GM23248 (cell line): ENCODE data around the gene C2orf81. TPM values are rescaled to one million over a fixed set of nuclear protein-coding genes. Genes with fewer than 3 reads are reported as not detected.
"Not testable (repeated sequence)": the region's sequence is repeated elsewhere in the genome, so short reads cannot be mapped to it uniquely, and the experiment has no call there.

Experiments used
- DNase-seq: peaks from one replicate; pipeline ENCODE4 v3.0.0-alpha.2; 2015
- H2AFZ ChIP-seq: fragments of 200-600 bp; sonication (generic); 2 replicates; pipeline ENCODE4 v1.6.1; 2016; ENCODE audit warnings: antibody characterized with exemption
- H3F3A ChIP-seq: fragments of 200-600 bp; sonication (generic); 2 replicates; pipeline ENCODE4 v1.6.1; 2016; ENCODE audit warnings: mild to moderate bottlenecking, antibody characterized with exemption, mixed run types; ENCODE audit not compliant: insufficient read depth
- H3K27ac ChIP-seq: fragments of 200-600 bp; sonication (generic); 2 replicates; pipeline ENCODE4 v1.5.1; 2016; ENCODE audit warnings: mild to moderate bottlenecking
- H3K27me3 ChIP-seq: fragments of 200-600 bp; sonication (generic); replicated peaks from 2 replicates; pipeline ENCODE4 v1.6.1; 2016; ENCODE audit warnings: mild to moderate bottlenecking; ENCODE audit not compliant: insufficient read depth
- H3K36me3 ChIP-seq: fragments of 200-600 bp; sonication (generic); 2 replicates; pipeline ENCODE4 v1.6.1; 2016; ENCODE audit warnings: low read depth, mild to moderate bottlenecking
- H3K4me1 ChIP-seq: fragments of 200-600 bp; sonication (generic); 2 replicates; pipeline ENCODE4 v1.6.1; 2016; ENCODE audit warnings: mild to moderate bottlenecking; ENCODE audit not compliant: insufficient read depth
- H3K4me2 ChIP-seq: fragments of 200-600 bp; sonication (generic); one replicate; pipeline ENCODE4 v1.6.1; 2016; ENCODE audit warnings: mild to moderate bottlenecking; ENCODE audit not compliant: unreplicated experiment
- H3K4me3 ChIP-seq: fragments of 200-600 bp; sonication (generic); 2 replicates; pipeline ENCODE4 v1.5.1; 2016; ENCODE audit warnings: mild to moderate bottlenecking
- H3K79me2 ChIP-seq: fragments of 200-600 bp; sonication (generic); 2 replicates; pipeline ENCODE4 v1.6.1; 2016; ENCODE audit warnings: mild to moderate bottlenecking; ENCODE audit not compliant: insufficient read depth
- H3K9ac ChIP-seq: fragments of 200-600 bp; sonication (generic); 2 replicates; pipeline ENCODE4 v1.6.1; 2016; ENCODE audit warnings: mild to moderate bottlenecking
- H3K9me2 ChIP-seq: fragments of 200-600 bp; sonication (generic); 2 replicates; pipeline ENCODE4 v1.6.1; 2016; ENCODE audit warnings: mixed run types, mild to moderate bottlenecking, moderate library complexity; ENCODE audit not compliant: insufficient read depth
- H3K9me3 ChIP-seq: fragments of 200-600 bp; sonication (generic); one replicate; pipeline ENCODE4 v1.6.1; 2017; ENCODE audit warnings: low read depth
- H4K20me1 ChIP-seq: fragments of 200-600 bp; sonication (generic); 2 replicates; pipeline ENCODE4 v1.6.0; 2016; ENCODE audit not compliant: insufficient read depth
- EZH2 ChIP-seq: fragments of 200-600 bp; sonication (generic); IDR thresholded peaks from 2 replicates; pipeline ENCODE4 v1.6.1; 2018; ENCODE audit warnings: antibody characterized with exemption, mild to moderate bottlenecking; ENCODE audit not compliant: insufficient read depth, poor library complexity, severe bottlenecking
- EZH2phosphoT487 ChIP-seq: fragments of 200-600 bp; sonication (generic); IDR thresholded peaks from 2 replicates; pipeline ENCODE4 v1.6.1; 2018; ENCODE audit warnings: antibody characterized with exemption, moderate library complexity, mild to moderate bottlenecking, low read depth; ENCODE audit not compliant: insufficient read depth
- WGBS, 2 experiments: methylation state at CpG; one replicate each; pipeline ENCODE4 v1.1.6; 2015 to 2017; ENCODE audit warnings: low lambda C conversion rate in 2 of 2, low coverage in 1 of 2; ENCODE audit errors: missing lambda C conversion rate in 2 of 2; 5-methylcytosine and 5-hydroxymethylcytosine counted together
- in situ Hi-C: fragments of 300-500 bp; cut with MboI; formaldehyde crosslinking; loops from 2 replicates; pipeline ENCODE4 v1.15.0; 2020
- polyA plus RNA-seq: library from polyadenylated mRNA; unstranded; fragments of >200 nt; fragmentation: Nextera tagmentation; extraction: Ambion mirVana; gene quantifications from 2 replicates; pipeline ENCODE4 v1.2.1, GENCODE V29; 2016
- total RNA-seq: library from RNA; depleted of rRNA; stranded (reverse); fragments of >200 nt; shearing (Covaris generic); gene quantifications from 2 replicates; pipeline ENCODE4 v1.2.3, GENCODE V29; 2014

The C2orf81 gene
- total and polyA plus RNA-seq, 2 experiments from 2014 or later = 3.5 to 6.0 TPM

GRCh38 chr2:74462054-74462785, 40.8 kb upstream of the C2orf81 start:
- in situ Hi-C loops = no loop called here
- peaks cover 51% of the 10 kb centered on the region for H3K79me2 ChIP-seq

GRCh38 chr2:74461187-74462053, 40.0 kb upstream of the C2orf81 start:
- no peak overlapping the region for H2AFZ ChIP-seq
- no peaks in the 10 kb centered on the region for H3K9me3 ChIP-seq
- no peaks in the 10 kb centered on the region for H3K9me2 ChIP-seq
- H3K4me1 ChIP-seq = no peaks in the 10 kb centered on the region; the same call in 1 of the 2 replicates
- DNase-seq = no peak
- in situ Hi-C loops = no loop called here
- H3K27ac ChIP-seq = no peak overlapping the region
- peaks cover 52% of the 10 kb centered on the region for H3K79me2 ChIP-seq
- no peak for TF ChIP-seq EZH2
- no peak for TF ChIP-seq EZH2phosphoT487
- no peaks in the 10 kb centered on the region for H3K27me3 ChIP-seq
- H3K4me2 ChIP-seq = no peak overlapping the region
- no peaks in the 10 kb centered on the region; the same call in 1 of the 2 replicates for H3K36me3 ChIP-seq
- 86 to 88% methylated on average over 27 of the region's 27 CpGs for WGBS, 2 experiments
- peaks cover 10% of the 10 kb centered on the region for H3F3A ChIP-seq
- no peaks in the 10 kb centered on the region for H4K20me1 ChIP-seq
- H3K4me3 ChIP-seq = no peak overlapping the region
- no peak overlapping the region for H3K9ac ChIP-seq

More at GRCh38 chr2:74462054-74462785, 40.8 kb upstream of the C2orf81 start:
- Histone ChIP-seq H2AFZ (no peak overlapping the region), H3K27ac (no peak overlapping the region), H3K9ac (no peak overlapping the region), H3K4me1 (no peaks in the 10 kb centered on the region; the same call in 1 of the 2 replicates), H3K9me3 (no peaks in the 10 kb centered on the region), H3K36me3 (no peaks in the 10 kb centered on the region; the same call in 1 of the 2 replicates), H3K9me2 (no peaks in the 10 kb centered on the region), H3K27me3 (no peaks in the 10 kb centered on the region), H4K20me1 (no peaks in the 10 kb centered on the region), H3K4me2 (no peak overlapping the region), H3K4me3 (no peak overlapping the region), H3F3A (peaks cover 7% of the 10 kb centered on the region)
- WGBS, 2 experiments = 75% methylated on average over 20 of the region's 20 CpGs
- TF ChIP-seq EZH2 (no peak), EZH2phosphoT487 (no peak)
- DNase-seq = no peak

GRCh38 chr2:74460187-74460586, 38.8 kb upstream of the C2orf81 start:
- H4K20me1 ChIP-seq, DNase-seq, H2AFZ ChIP-seq, H3K36me3 ChIP-seq, H3K9me3 ChIP-seq, in situ Hi-C loops, H3K4me1 ChIP-seq, H3K9me2 ChIP-seq, H3K27ac ChIP-seq, H3K9ac ChIP-seq, H3F3A ChIP-seq, H3K27me3 ChIP-seq, H3K4me3 ChIP-seq, H3K4me2 ChIP-seq: not testable (repeated sequence)
- WGBS, 2 experiments = 71 to 76% methylated on average over 4 to 10 of the region's 10 CpGs
- peaks cover 52% of the 10 kb centered on the region for H3K79me2 ChIP-seq

GRCh38 chr2:74459503-74460118, 38.2 kb upstream of the C2orf81 start:
- H3K9me2 ChIP-seq, in situ Hi-C loops, H3K27me3 ChIP-seq, H3F3A ChIP-seq, H3K27ac ChIP-seq, H3K9me3 ChIP-seq, DNase-seq, H2AFZ ChIP-seq, H3K4me1 ChIP-seq, H3K36me3 ChIP-seq, H4K20me1 ChIP-seq: not testable (repeated sequence)
- H3K9ac ChIP-seq = peak overlapping the region; percentile 84
- peaks cover 52% of the 10 kb centered on the region for H3K79me2 ChIP-seq
- peak overlapping the region; percentile 87 for H3K4me3 ChIP-seq
- WGBS, 2 experiments = 62 to 71% methylated on average over 13 of the region's 13 CpGs
- H3K4me2 ChIP-seq = peak overlapping the region; percentile 93
